ENCODE results near the gene SIN3B. TPM values are rescaled to one million over a fixed set of nuclear protein-coding genes. Genes with fewer than 3 reads are reported as not detected.

Gene SIN3B, protein sequence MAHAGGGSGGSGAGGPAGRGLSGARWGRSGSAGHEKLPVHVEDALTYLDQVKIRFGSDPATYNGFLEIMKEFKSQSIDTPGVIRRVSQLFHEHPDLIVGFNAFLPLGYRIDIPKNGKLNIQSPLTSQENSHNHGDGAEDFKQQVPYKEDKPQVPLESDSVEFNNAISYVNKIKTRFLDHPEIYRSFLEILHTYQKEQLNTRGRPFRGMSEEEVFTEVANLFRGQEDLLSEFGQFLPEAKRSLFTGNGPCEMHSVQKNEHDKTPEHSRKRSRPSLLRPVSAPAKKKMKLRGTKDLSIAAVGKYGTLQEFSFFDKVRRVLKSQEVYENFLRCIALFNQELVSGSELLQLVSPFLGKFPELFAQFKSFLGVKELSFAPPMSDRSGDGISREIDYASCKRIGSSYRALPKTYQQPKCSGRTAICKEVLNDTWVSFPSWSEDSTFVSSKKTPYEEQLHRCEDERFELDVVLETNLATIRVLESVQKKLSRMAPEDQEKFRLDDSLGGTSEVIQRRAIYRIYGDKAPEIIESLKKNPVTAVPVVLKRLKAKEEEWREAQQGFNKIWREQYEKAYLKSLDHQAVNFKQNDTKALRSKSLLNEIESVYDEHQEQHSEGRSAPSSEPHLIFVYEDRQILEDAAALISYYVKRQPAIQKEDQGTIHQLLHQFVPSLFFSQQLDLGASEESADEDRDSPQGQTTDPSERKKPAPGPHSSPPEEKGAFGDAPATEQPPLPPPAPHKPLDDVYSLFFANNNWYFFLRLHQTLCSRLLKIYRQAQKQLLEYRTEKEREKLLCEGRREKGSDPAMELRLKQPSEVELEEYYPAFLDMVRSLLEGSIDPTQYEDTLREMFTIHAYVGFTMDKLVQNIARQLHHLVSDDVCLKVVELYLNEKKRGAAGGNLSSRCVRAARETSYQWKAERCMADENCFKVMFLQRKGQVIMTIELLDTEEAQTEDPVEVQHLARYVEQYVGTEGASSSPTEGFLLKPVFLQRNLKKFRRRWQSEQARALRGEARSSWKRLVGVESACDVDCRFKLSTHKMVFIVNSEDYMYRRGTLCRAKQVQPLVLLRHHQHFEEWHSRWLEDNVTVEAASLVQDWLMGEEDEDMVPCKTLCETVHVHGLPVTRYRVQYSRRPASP
- 13.5 to 22.5 TPM (median 19.8 TPM) in 5 replicates for total RNA-seq (2022; extraction: Qiagen RNA extraction)

DNA sequence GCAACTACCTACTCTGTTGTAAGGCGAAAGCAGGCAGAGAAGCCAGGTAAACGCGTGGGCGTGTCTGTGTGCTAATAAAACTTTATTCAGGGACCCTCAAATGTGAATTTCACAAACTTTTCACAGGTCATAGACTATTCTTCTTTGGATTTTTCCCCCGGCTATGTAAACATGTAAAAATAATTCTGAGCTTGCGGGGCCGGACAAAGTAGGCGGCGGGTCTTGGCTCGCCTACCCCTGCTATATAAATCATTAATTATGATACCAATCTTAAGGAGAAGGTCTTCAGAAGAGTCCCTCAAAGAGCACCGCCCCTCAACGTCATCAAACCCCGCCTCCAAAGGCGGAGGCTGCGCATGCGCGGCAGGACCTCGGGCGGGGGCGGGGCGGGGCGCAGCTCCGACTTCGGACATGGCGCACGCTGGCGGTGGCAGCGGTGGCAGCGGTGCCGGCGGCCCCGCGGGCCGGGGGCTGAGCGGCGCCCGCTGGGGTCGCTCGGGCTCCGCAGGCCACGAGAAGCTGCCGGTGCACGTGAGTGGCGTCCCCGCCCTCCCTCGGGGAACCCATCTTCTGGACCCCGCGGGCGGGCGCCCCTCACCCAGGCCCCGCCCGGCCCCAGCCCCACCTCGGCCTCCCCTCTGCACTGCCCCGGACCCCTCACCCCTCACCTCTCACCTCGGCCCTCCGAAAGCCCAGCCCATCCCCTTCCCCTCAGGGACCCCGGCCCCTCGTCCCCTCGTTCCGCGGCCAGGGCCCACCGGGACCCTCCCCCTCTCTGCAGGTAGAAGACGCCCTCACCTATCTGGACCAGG is at the start of gene SIN3B:
Gene SIN3B, plus strand, starts transcription at position 389 of the 812 bp plus-strand sequence. Its CDS starts 23 bp downstream, at position 412.

DNA sequence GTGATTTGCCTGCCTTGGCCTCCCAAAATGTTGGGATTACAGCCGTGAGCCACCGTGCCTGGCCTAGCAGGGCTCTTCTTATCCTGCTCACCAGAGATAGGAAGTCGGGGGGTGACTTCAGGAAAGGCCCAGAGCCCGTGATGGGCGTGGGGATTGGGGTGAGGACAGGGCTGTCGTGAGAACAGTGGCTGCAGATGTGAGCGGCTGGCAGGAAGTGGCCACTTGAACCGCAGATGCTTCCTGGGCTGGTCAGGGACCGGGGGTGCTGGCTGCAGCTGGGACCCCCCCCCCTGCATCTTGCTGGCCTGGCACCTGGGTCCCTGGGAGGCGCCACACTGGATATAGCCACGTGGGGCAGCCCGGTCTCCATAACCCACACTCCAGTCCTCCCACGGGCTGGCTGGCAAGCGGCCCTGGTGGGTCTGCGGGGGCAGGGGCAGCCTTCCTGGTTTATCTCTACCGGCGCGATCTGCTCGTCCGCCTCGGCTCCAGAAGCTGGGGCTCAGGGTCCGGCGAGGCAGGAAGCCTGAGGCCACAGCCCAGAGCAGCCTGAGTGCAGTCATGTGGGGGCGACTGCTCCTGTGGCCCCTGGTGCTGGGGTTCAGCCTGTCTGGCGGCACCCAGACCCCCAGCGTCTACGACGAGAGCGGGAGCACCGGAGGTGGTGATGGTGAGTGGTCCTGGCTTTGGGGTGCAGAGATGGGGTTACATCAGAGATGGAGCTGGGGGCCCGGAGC is 59.6 kb downstream of the SIN3B start, which contains the start of gene F2RL3:
Gene F2RL3, plus strand, starts transcription at position 371 of the 737 bp plus-strand sequence. Its CDS starts 191 bp downstream, at position 562.

Other genes with a start within 250 kb of the SIN3B start
- 3.9 to 6.3 TPM (median 5.9 TPM) in 5 replicates for gene MED26, start 201.2 kb upstream of the SIN3B start, total RNA-seq (2022; extraction: Qiagen RNA extraction)
- 61.8 to 80.6 TPM (median 63.7 TPM) in 5 replicates for gene SMIM7, start 169.3 kb upstream of the SIN3B start, total RNA-seq (2022; extraction: Qiagen RNA extraction)
- 0.87 to 1.4 TPM (median 1.0 TPM) in 5 replicates for gene TMEM38A, start 168.3 kb upstream of the SIN3B start, total RNA-seq (2022; extraction: Qiagen RNA extraction)
- 0.01 TPM in 1 of 5 replicates, not detected in the others for gene NWD1, start 109.6 kb upstream of the SIN3B start, total RNA-seq (2022; extraction: Qiagen RNA extraction)
- not detected in 5 replicates for gene F2RL3, start 59.6 kb downstream of the SIN3B start, total RNA-seq (2022; extraction: Qiagen RNA extraction)
- gene CPAMD8, start 197.4 kb downstream of the SIN3B start, total RNA-seq (2022; extraction: Qiagen RNA extraction): 0.05 to 0.33 TPM (median 0.09 TPM) in 5 replicates
- gene HAUS8, start 246.1 kb downstream of the SIN3B start, total RNA-seq (2022; extraction: Qiagen RNA extraction): 12.3 to 15.2 TPM (median 13.1 TPM) in 5 replicates
- gene MYO9B, start 246.4 kb downstream of the SIN3B start, total RNA-seq (2022; extraction: Qiagen RNA extraction): 23.4 to 37.4 TPM (median 33.1 TPM) in 5 replicates